SU-DHL-6 (cell line): Measurements from ENCODE around the gene KCNH6.

Experiments
- H2AFZ ChIP-seq: fragments of 200-600 bp; sonication (generic); 2 replicates; pipeline ENCODE4 v1.6.1; 2014; ENCODE audit warnings: low read depth, mild to moderate bottlenecking, moderate library complexity, mixed read lengths, antibody characterized with exemption, low read length; ENCODE audit not compliant: severe bottlenecking
- H3F3A ChIP-seq: fragments of 200-600 bp; shearing (Covaris generic); 2 replicates; pipeline ENCODE4 v1.6.0; 2016; ENCODE audit warnings: antibody characterized with exemption, mild to moderate bottlenecking; ENCODE audit not compliant: insufficient read depth
- H3K27ac ChIP-seq: fragments of 200-600 bp; sonication (generic); 2 replicates; pipeline ENCODE4 v1.5.1; 2016; ENCODE audit warnings: low read depth, mild to moderate bottlenecking, low read length, moderate library complexity, mixed read lengths
- H3K27me3 ChIP-seq: fragments of 200-600 bp; sonication (generic), shearing (Covaris generic); 2 replicates; pipeline ENCODE4 v1.6.0; 2014; ENCODE audit warnings: mild to moderate bottlenecking, low read length
- H3K36me3 ChIP-seq: fragments of 200-600 bp; sonication (generic); 2 replicates; pipeline ENCODE4 v1.6.1; 2014; ENCODE audit warnings: mild to moderate bottlenecking, low read length, mixed read lengths
- H3K4me2 ChIP-seq: fragments of 300-600, 200-600 bp; shearing (Covaris generic), sonication (generic); 2 replicates; pipeline ENCODE4 v1.6.0; 2014; ENCODE audit warnings: low read length, low read depth, mild to moderate bottlenecking; ENCODE audit not compliant: poor library complexity, severe bottlenecking
- H3K4me3 ChIP-seq: fragments of 200-600 bp; sonication (generic); 2 replicates; pipeline ENCODE4 v1.5.1; 2014; ENCODE audit warnings: antibody characterized with exemption, low read length, mild to moderate bottlenecking, mixed read lengths; ENCODE audit not compliant: insufficient read depth, poor library complexity, severe bottlenecking
- H3K79me2 ChIP-seq: fragments of 200-600 bp; sonication (generic); 2 replicates; pipeline ENCODE4 v1.6.1; 2014; ENCODE audit warnings: mild to moderate bottlenecking, low read length, moderate library complexity; ENCODE audit not compliant: insufficient read depth
- H3K9ac ChIP-seq: fragments of 200-600 bp; sonication (generic); 2 replicates; pipeline ENCODE4 v1.7.0; 2014; ENCODE audit warnings: mild to moderate bottlenecking, low read length
- H3K9me2 ChIP-seq: fragments of 200-600 bp; sonication (generic); replicated peaks from 2 replicates; pipeline ENCODE4 v1.6.1; 2014; ENCODE audit warnings: low read length; ENCODE audit not compliant: insufficient read depth
- H3K9me3 ChIP-seq: fragments of 200-600 bp; sonication (generic); 2 replicates; pipeline ENCODE4 v1.6.1; 2014; ENCODE audit warnings: low read length, mixed read lengths; ENCODE audit not compliant: insufficient read depth
- H4K20me1 ChIP-seq: fragments of 200-600 bp; sonication (generic); 2 replicates; pipeline ENCODE4 v1.6.1; 2014; ENCODE audit warnings: low read depth, mild to moderate bottlenecking, antibody characterized with exemption, low read length, moderate library complexity, mixed read lengths
- EZH2phosphoT487 ChIP-seq: fragments of 200-600 bp; sonication (generic), shearing (Covaris generic); conservative IDR thresholded peaks from 2 replicates; pipeline ENCODE4 v1.6.1; 2018; ENCODE audit warnings: mild to moderate bottlenecking, antibody characterized with exemption, low read length, moderate library complexity, mixed read lengths
- TF ChIP-seq, protein P1 (sequence below): fragments of 200-600 bp; sonication (generic); IDR thresholded peaks from one replicate; pipeline ENCODE4 v1.5.1; 2017; ENCODE audit warnings: antibody characterized with exemption, mild to moderate bottlenecking, low read length, moderate library complexity; ENCODE audit not compliant: insufficient read depth, poor library complexity, severe bottlenecking

Gene KCNH6

DNA sequence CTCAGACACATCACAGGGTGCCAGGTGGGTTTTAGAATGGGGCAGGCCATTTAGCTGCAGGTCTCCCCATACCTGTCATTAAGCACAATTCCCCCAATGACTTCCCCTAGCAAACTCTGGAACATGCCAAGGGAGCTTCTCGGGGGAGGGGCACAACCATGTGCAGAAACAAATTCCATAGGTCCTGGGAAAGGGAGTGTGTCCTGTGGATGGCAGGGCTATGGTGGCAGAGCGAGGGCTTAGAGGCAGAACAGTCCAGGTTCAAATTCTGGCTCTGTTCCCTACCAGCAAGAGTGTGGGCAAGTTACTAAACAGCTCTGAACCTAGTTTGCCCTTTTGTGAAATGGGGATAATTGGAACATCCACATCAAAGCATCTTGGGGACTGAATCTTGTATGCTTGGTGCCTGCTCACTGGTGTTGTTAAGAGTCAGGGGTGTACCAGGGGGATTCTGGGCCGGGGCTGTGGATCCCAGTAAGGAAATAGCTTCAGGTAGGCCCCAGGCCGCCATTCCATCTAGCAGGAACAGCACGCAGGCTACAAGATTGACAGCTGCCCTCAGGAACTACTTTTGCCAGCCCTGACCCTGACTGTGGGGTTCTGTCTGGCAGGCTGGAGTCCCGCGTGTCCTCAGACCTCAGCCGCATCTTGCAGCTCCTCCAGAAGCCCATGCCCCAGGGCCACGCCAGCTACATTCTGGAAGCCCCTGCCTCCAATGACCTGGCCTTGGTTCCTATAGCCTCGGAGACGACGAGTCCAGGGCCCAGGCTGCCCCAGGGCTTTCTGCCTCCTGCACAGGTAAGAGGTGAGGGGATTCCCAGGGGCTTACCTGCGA, 21.5 kb downstream of the KCNH6 start:
- H3F3A ChIP-seq = no peaks in the 10 kb centered on the region
- H3K4me2 ChIP-seq = no peak overlapping the region
- TF ChIP-seq, protein P1, sequence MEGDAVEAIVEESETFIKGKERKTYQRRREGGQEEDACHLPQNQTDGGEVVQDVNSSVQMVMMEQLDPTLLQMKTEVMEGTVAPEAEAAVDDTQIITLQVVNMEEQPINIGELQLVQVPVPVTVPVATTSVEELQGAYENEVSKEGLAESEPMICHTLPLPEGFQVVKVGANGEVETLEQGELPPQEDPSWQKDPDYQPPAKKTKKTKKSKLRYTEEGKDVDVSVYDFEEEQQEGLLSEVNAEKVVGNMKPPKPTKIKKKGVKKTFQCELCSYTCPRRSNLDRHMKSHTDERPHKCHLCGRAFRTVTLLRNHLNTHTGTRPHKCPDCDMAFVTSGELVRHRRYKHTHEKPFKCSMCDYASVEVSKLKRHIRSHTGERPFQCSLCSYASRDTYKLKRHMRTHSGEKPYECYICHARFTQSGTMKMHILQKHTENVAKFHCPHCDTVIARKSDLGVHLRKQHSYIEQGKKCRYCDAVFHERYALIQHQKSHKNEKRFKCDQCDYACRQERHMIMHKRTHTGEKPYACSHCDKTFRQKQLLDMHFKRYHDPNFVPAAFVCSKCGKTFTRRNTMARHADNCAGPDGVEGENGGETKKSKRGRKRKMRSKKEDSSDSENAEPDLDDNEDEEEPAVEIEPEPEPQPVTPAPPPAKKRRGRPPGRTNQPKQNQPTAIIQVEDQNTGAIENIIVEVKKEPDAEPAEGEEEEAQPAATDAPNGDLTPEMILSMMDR = no peak
- TF ChIP-seq EZH2phosphoT487 = no peak
- H4K20me1 ChIP-seq = no peaks in the 10 kb centered on the region
- no peak overlapping the region for H3K9ac ChIP-seq
- no peak overlapping the region for H2AFZ ChIP-seq
- H3K9me2 ChIP-seq = no peaks in the 10 kb centered on the region
- no peak overlapping the region for H3K4me3 ChIP-seq
- no peaks in the 10 kb centered on the region for H3K9me3 ChIP-seq
- no peak overlapping the region for H3K27ac ChIP-seq
- no peaks in the 10 kb centered on the region for H3K79me2 ChIP-seq
- H3K27me3 ChIP-seq = no peaks in the 10 kb centered on the region
- H3K36me3 ChIP-seq = no peaks in the 10 kb centered on the region

DNA sequence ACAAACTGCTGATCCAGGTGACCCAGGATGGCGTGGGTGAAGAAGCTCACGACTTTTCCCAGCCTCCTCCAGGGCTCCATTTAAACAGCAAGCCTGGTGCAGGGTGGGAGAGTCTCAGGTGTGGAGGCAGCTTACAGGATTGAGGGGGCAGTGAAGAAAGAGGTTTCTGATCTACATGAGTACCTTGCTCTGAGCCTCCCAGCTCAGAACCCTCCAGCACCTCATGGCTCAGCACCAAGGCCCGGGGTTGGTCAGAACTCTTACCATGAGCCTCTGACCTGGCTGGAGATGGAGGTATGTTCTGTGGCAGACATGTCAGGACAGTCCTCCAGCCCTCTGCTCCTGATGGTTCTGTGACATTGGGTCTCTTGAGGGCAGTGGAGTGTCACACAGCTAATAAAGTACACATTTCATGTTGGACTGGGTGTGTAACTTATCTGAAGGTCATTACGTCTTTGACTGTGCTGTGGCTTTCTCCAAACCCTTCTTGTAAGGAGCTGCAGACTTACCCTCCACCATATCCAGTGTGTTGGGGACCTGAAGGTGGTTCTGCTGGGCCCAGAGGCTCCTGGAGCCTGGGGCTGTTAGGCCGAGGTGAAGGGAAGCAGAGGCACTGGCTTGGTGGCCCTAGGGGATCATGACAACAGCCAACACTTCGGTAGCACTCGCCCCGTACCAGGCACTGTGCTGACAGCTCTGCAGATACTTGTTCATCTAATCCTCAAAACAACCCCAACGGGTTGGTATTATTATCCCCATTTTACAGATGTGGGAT, 23.3 kb downstream of the KCNH6 start:
- Histone ChIP-seq H2AFZ (no peak overlapping the region), H3K27me3 (no peaks in the 10 kb centered on the region), H3K27ac (no peak overlapping the region), H3K4me2 (no peak overlapping the region), H3K4me3 (no peak overlapping the region), H4K20me1 (no peaks in the 10 kb centered on the region), H3K79me2 (peaks cover 11% of the 10 kb centered on the region), H3K9ac (no peak overlapping the region), H3K9me3 (no peaks in the 10 kb centered on the region), H3K9me2 (no peaks in the 10 kb centered on the region), H3K36me3 (no peaks in the 10 kb centered on the region), H3F3A (no peaks in the 10 kb centered on the region)
- TF ChIP-seq, protein P1 = no peak
- no peak for TF ChIP-seq EZH2phosphoT487

DNA sequence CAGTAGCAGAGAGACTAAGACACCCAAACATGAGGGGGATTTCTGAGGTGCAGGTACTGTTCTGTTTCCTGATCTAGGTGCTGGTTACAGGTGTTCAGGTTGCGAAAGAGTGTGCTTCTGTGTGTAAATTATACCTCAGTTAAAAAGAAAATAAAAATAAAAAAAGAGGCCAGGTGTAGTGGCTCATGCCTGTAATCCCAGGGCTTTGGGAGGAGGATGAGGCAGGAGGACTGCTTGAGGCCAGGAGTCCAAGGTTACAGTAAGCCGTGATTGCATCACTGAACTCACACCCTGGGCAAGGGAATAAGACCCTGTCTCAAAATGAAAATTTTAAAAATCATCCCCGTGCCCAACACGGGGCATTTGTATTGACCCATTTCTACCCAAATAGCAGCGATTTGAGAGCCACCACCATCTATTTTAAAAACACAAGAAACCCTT, 23.9 kb downstream of the KCNH6 start:
- Histone ChIP-seq H3K4me2 (no peak overlapping the region), H3F3A (no peaks in the 10 kb centered on the region), H3K27ac (no peak overlapping the region), H4K20me1 (peaks cover 1% of the 10 kb centered on the region; the same call in 1 of the 2 replicates), H3K9me3 (no peaks in the 10 kb centered on the region), H3K9me2 (no peaks in the 10 kb centered on the region), H3K4me3 (no peak overlapping the region), H3K79me2 (peaks cover 17% of the 10 kb centered on the region), H3K36me3 (no peaks in the 10 kb centered on the region), H3K27me3 (no peaks in the 10 kb centered on the region), H2AFZ (no peak overlapping the region), H3K9ac (no peak overlapping the region)
- TF ChIP-seq, protein P1 = no peak
- no peak for TF ChIP-seq EZH2phosphoT487
